T-helper 1 cell treated with Interleukin-12 subunit alpha and Interleukin-12 subunit beta and Interleukin-4 antibody, amounts not matched to agents 30 μg/mL and 1 μg/mL, for 36 hours (primary cell): ENCODE data around the gene SRSF6.
"Not testable (repeated sequence)": the region's sequence is repeated elsewhere in the genome, so short reads cannot be mapped to it uniquely, and the experiment has no call there.

Experiments used
- H3K27ac Mint-ChIP-seq: one replicate; pipeline ENCODE4 v1.8.0; 2021; ENCODE audit warnings: mild to moderate bottlenecking, mixed read lengths
- H3K27me3 Mint-ChIP-seq: one replicate; pipeline ENCODE4 v1.8.0; 2021; ENCODE audit warnings: low read depth, mixed read lengths
- H3K36me3 Mint-ChIP-seq: one replicate; pipeline ENCODE4 v1.8.0; 2021; ENCODE audit warnings: low read depth, mixed read lengths
- H3K4me1 Mint-ChIP-seq: one replicate; pipeline ENCODE4 v1.8.0; 2021; ENCODE audit warnings: low read depth, mixed read lengths
- H3K4me3 Mint-ChIP-seq: one replicate; pipeline ENCODE4 v1.8.0; 2021; ENCODE audit warnings: mild to moderate bottlenecking, moderate library complexity, mixed read lengths
- H3K9me3 Mint-ChIP-seq: one replicate; pipeline ENCODE4 v1.8.0; 2021; ENCODE audit warnings: mixed read lengths

Gene SRSF6

DNA sequence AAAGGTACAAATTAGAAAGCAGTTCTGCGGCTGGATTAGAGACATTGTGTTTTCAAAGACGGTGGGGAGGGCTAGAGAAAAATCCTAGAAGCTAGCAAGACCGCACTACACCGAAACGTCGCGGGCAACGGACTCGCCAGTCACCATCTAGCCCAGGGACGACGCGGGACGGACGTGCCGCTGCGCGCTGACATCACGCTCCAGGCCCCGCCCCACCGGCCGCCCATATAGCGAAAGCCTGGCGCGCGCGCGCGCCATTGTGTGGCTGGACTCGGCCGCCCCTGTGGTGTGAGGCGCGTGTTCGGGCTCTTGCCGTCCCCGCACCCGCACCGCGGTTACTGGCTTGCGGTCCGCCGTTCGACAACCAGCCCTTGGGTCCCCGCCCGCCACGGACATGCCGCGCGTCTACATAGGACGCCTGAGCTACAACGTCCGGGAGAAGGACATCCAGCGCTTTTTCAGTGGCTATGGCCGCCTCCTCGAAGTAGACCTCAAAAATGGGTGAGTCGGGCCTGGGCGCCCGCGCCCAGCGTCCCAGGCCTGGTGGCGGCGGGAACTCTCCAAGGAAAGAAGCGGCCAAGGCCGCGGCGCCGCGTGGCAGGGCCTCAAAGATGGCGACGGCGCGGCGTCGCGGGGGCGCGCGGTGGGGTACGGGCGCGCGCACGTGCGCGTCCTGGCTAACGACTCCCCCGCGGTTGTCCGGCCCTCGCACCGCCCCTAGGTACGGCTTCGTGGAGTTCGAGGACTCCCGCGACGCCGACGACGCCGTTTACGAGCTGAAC is at the start of gene SRSF6:
Gene SRSF6 (plus strand): TSS at position 257 of the 782 bp plus-strand sequence. CDS start 138 bp downstream, at position 395.
- Mint-ChIP-seq H3K27me3 (peaks cover 12% of the 10 kb centered on the region), H3K4me1 (peaks cover 20% of the 10 kb centered on the region), H3K36me3 (peaks cover 33% of the 10 kb centered on the region), H3K27ac (peak within 1 kb of the TSS; percentile 98), H3K9me3 (no peaks in the 10 kb centered on the region), H3K4me3 (peak within 1 kb of the TSS; percentile 87)

DNA sequence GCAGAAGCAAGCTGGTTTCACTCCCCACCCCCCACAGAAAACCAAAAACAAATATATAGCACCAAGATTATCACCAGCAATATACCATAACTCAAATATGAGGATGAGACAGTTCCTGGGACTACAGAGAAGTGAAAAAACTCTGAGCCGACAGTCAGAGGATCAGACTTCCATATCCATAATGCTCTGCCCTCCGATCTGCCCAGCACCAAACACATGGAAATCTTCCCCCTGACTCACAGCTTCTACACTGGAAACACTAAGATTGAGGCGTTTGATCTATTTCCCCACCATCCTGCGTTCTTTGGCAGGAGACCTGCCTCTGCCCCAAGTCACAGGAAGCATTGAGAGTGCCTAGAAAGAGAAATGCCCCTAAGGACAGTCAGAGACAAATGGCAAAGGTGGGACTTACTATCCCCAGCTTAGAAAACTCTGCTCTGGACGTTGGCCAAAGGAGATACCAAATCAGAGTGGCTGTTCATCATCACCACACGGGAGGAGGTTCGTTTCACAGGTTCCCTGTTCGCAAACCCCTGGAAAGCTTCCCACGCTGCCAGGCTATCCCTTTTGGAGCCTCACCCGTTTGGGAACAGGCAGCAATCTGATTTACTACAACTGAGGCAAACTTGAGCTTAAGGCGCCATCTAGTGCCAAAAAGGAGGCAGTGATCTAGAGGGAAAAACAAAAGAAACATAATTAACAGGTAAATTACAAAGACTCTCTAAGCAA is 48.7 kb upstream of the SRSF6 start:
- no peaks in the 10 kb centered on the region for H3K9me3 Mint-ChIP-seq
- H3K4me3 Mint-ChIP-seq = no peak overlapping the region
- H3K36me3 Mint-ChIP-seq = no peaks in the 10 kb centered on the region
- no peak overlapping the region for H3K27ac Mint-ChIP-seq
- H3K4me1 Mint-ChIP-seq = no peaks in the 10 kb centered on the region
- H3K27me3 Mint-ChIP-seq = peaks cover 22% of the 10 kb centered on the region

GRCh38 chr20:43409577-43409913 is 48.2 kb upstream of the SRSF6 start:
- Mint-ChIP-seq H3K4me3 (no peak overlapping the region), H3K27me3 (peaks cover 22% of the 10 kb centered on the region), H3K36me3 (no peaks in the 10 kb centered on the region), H3K9me3 (no peaks in the 10 kb centered on the region), H3K27ac (no peak overlapping the region), H3K4me1 (no peaks in the 10 kb centered on the region)

- no peak overlapping the region for H3K4me3 Mint-ChIP-seq
- H3K36me3 Mint-ChIP-seq = peaks cover 4% of the 10 kb centered on the region
- no peak overlapping the region for H3K27ac Mint-ChIP-seq
- H3K9me3 Mint-ChIP-seq = peaks cover 27% of the 10 kb centered on the region
- no peaks in the 10 kb centered on the region for H3K4me1 Mint-ChIP-seq
- peaks cover 6% of the 10 kb centered on the region for H3K27me3 Mint-ChIP-seq
Measured at GRCh38 chr20:43415661-43416430, 41.9 kb upstream of the SRSF6 start.

- H3K4me3 Mint-ChIP-seq = no peak overlapping the region
- peaks cover 3% of the 10 kb centered on the region for H3K27me3 Mint-ChIP-seq
- H3K9me3 Mint-ChIP-seq = peaks cover 31% of the 10 kb centered on the region
- H3K27ac Mint-ChIP-seq = no peak overlapping the region
- no peaks in the 10 kb centered on the region for H3K4me1 Mint-ChIP-seq
- peaks cover 4% of the 10 kb centered on the region for H3K36me3 Mint-ChIP-seq
Measured at GRCh38 chr20:43416591-43417228, 41.0 kb upstream of the SRSF6 start.

GRCh38 chr20:43420192-43420591 is 37.5 kb upstream of the SRSF6 start:
- H3K4me1 Mint-ChIP-seq = no peaks in the 10 kb centered on the region
- H3K27me3 Mint-ChIP-seq = peaks cover 8% of the 10 kb centered on the region
- H3K27ac Mint-ChIP-seq = no peak overlapping the region
- no peak overlapping the region for H3K4me3 Mint-ChIP-seq
- H3K36me3 Mint-ChIP-seq = peaks cover 4% of the 10 kb centered on the region
- H3K9me3 Mint-ChIP-seq = peaks cover 31% of the 10 kb centered on the region

DNA sequence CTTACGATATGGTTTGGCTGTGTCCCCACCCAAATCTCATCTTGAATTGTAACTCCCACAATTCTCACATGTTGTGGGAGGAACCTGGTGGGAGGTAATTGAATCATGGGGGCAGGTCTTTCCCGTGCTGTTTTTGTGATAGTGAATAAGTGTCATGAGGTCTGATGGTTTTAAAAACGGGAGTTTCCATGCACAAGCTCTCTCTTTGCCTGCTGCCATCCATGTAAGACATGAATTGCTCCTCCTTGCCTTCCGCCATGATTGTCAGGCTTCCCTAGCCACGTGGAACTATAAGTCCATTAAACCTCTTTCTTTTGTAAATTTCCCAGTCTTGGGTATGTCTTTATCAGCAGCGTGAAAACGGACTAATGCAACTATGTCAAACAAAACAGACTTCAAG is 36.8 kb upstream of the SRSF6 start:
- H3K4me1 Mint-ChIP-seq, H3K27ac Mint-ChIP-seq, H3K36me3 Mint-ChIP-seq, H3K27me3 Mint-ChIP-seq, H3K4me3 Mint-ChIP-seq: not testable (repeated sequence)
- peaks cover 31% of the 10 kb centered on the region for H3K9me3 Mint-ChIP-seq

DNA sequence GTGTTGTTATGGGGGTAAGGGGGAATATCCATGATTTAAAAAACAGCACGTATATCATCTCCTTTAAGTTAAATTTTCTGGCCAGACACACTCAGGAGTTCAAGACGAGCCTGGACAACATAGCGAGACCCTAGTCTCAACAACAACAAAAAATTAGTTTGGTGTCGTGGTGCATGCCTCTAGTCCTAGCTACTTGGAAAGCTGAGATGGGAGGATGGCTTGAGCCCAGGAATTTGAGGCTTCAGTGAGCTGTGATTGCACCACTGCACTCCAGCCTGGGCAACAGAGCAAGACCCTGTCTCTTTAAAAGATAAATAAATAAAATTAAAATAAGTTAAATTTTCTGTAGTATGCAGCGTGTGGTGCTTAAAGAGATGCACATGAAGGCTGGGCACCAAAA is 31.5 kb upstream of the SRSF6 start:
- Mint-ChIP-seq H3K4me3 (no peak overlapping the region), H3K27me3 (peaks cover 8% of the 10 kb centered on the region), H3K27ac (no peak overlapping the region), H3K36me3 (no peaks in the 10 kb centered on the region), H3K9me3 (peaks cover under 1% of the 10 kb centered on the region), H3K4me1 (no peaks in the 10 kb centered on the region)

GRCh38 chr20:43430265-43431133 is 27.2 kb upstream of the SRSF6 start:
- Mint-ChIP-seq H3K27ac (no peak overlapping the region), H3K4me1 (no peaks in the 10 kb centered on the region), H3K9me3 (no peaks in the 10 kb centered on the region), H3K36me3 (no peaks in the 10 kb centered on the region), H3K27me3 (peaks cover 10% of the 10 kb centered on the region), H3K4me3 (no peak overlapping the region)

- H3K27me3 Mint-ChIP-seq = peaks cover 10% of the 10 kb centered on the region
- H3K36me3 Mint-ChIP-seq = no peaks in the 10 kb centered on the region
- H3K27ac Mint-ChIP-seq = no peak overlapping the region
- H3K9me3 Mint-ChIP-seq = no peaks in the 10 kb centered on the region
- H3K4me1 Mint-ChIP-seq = no peaks in the 10 kb centered on the region
- no peak overlapping the region for H3K4me3 Mint-ChIP-seq
Measured at GRCh38 chr20:43431134-43431519, 26.6 kb upstream of the SRSF6 start.

DNA sequence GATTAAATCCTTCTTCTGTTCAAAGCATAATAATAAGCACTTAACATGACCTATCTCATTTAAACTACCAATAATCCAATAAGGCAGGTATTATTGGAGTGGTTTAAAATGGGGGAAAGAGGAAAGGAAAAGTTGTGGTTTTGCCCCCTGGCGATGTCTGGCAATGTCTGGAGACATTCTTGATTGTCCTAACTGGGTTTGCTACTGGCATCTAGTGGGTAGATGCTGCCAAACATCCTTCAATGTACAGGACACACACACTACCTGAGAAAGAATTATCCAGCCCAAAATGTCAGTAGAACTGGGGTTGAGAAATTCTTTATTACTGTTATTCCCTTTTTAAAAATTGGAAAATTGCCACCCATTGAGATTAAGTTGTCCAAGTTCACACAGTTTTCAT is 25.2 kb upstream of the SRSF6 start:
- Mint-ChIP-seq H3K36me3 (no peaks in the 10 kb centered on the region), H3K27me3 (peaks cover 10% of the 10 kb centered on the region), H3K9me3 (no peaks in the 10 kb centered on the region), H3K4me1 (no peaks in the 10 kb centered on the region), H3K4me3 (no peak overlapping the region), H3K27ac (no peak overlapping the region)

DNA sequence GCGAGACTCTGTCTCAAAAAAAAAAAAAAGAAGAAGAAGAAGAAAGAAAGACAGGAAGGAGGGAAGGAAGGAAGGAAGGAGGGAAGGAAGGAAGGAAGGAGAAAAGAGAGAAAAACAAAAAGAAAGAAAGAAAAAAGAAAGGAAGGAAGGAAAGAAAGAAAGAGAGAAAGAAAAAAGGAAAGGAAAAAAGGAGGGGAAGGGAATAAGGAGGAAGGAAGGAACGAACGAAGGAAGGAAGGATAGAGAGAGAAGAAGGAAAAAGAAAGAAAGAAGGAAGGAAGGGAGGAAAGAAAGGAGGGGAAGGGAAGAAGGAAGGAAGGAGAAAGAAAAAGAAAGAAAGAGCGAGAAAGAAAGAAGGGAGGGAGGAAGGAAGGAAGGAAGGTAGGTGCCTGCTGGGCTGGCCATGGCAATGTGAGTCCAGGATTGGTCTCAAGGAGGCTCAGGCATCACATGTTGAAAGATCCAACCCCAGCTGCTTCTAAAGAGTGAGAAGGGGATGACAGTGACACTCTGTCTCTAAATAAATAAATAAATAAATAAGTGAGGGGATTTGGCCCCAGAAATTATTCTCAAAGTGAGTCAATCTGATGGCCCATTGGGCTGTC is 24.3 kb upstream of the SRSF6 start:
- Mint-ChIP-seq H3K36me3 (no peaks in the 10 kb centered on the region), H3K27ac (no peak overlapping the region), H3K9me3 (no peaks in the 10 kb centered on the region), H3K27me3 (peaks cover 10% of the 10 kb centered on the region), H3K4me3 (no peak overlapping the region), H3K4me1 (no peaks in the 10 kb centered on the region)

GRCh38 chr20:43434565-43434964 is 23.1 kb upstream of the SRSF6 start:
- no peaks in the 10 kb centered on the region for H3K4me1 Mint-ChIP-seq
- no peak overlapping the region for H3K27ac Mint-ChIP-seq
- peaks cover 10% of the 10 kb centered on the region for H3K27me3 Mint-ChIP-seq
- H3K36me3 Mint-ChIP-seq = no peaks in the 10 kb centered on the region
- H3K9me3 Mint-ChIP-seq = no peaks in the 10 kb centered on the region
- H3K4me3 Mint-ChIP-seq = no peak overlapping the region
